NB4 (cell line): ENCODE results near the gene SORBS1.

Experiments used
- DNase-seq: peaks from one replicate; pipeline ENCODE4 v3.0.0; 2010; ENCODE audit warnings: low read depth
- H3K4me3 ChIP-seq: one replicate; pipeline ENCODE4 v1.5.1; 2011; ENCODE audit warnings: mild to moderate bottlenecking, low read depth, low read length, moderate library complexity
- CTCF ChIP-seq: IDR thresholded peaks from one replicate; pipeline ENCODE4 v1.5.1; 2012; ENCODE audit warnings: low read depth, low read length
- MAX ChIP-seq: IDR thresholded peaks from 2 replicates; pipeline ENCODE4 v1.6.1; 2011; ENCODE audit warnings: low read depth, low read length
- MYC ChIP-seq: IDR thresholded peaks from 2 replicates; pipeline ENCODE4 v1.6.1; 2011; ENCODE audit warnings: low read depth, low read length
- POLR2A ChIP-seq: IDR thresholded peaks from 2 replicates; pipeline ENCODE4 v1.6.1; 2011; ENCODE audit warnings: mild to moderate bottlenecking; ENCODE audit not compliant: insufficient read length; ENCODE audit errors: extremely low read depth

The SORBS1 gene

DNA sequence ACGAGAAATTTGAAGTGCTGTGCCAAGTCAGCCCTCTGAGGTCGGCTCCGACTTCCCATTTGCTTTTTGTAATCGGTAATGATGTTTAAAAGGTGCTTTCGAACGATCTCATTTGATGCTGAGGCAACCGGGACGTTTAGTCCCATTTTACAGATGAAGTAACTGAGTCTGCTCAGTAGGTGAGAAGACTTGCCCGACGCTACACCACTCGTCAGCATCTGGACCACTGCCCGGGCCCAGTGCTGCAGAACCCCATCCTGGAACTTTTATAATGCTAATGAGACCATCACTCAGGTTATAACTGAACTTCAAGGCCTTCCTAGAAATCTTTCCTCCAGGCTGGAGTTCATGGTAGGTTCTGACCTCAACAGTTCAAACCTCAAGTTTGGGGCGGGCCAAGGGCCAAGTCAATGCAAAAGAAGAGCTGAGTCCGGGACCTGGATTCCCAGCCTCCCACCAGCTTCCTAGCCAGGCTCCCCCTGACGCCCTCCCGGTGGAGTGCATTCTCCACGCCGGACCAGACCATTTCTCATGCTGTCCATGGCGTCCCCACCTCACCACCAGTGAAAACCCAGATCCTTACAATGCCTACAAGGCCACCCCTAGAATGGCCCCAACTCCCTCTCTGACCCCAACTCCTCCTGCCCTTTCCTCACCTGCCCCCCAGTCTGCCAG, 269.7 kb downstream of the SORBS1 start:
- no peak for DNase-seq
- no peak overlapping the region for H3K4me3 ChIP-seq
- TF ChIP-seq POLR2A, result no peak
- TF ChIP-seq MYC, result no peak
- TF ChIP-seq CTCF, result no peak
- no peak for TF ChIP-seq MAX

GRCh38 chr10:95290461-95291364, 270.5 kb downstream of the SORBS1 start, which contains the start of gene PDLIM1:
Gene PDLIM1 (minus strand): TSS chr10:95291003. CDS start chr10:95290915, 88 bp downstream.
- DNase-seq, result peak; percentile 53
- H3K4me3 ChIP-seq, result peak within 1 kb of the TSS; percentile 28
- TF ChIP-seq MAX (no peak), POLR2A (no peak), MYC (no peak), CTCF (no peak)

- H3K4me3 ChIP-seq, result no peak overlapping the region
- DNase-seq, result no peak
- TF ChIP-seq CTCF (no peak), POLR2A (no peak), MYC (no peak), MAX (no peak)
Measured at GRCh38 chr10:95289921-95290421, 271.2 kb downstream of the SORBS1 start.

DNA sequence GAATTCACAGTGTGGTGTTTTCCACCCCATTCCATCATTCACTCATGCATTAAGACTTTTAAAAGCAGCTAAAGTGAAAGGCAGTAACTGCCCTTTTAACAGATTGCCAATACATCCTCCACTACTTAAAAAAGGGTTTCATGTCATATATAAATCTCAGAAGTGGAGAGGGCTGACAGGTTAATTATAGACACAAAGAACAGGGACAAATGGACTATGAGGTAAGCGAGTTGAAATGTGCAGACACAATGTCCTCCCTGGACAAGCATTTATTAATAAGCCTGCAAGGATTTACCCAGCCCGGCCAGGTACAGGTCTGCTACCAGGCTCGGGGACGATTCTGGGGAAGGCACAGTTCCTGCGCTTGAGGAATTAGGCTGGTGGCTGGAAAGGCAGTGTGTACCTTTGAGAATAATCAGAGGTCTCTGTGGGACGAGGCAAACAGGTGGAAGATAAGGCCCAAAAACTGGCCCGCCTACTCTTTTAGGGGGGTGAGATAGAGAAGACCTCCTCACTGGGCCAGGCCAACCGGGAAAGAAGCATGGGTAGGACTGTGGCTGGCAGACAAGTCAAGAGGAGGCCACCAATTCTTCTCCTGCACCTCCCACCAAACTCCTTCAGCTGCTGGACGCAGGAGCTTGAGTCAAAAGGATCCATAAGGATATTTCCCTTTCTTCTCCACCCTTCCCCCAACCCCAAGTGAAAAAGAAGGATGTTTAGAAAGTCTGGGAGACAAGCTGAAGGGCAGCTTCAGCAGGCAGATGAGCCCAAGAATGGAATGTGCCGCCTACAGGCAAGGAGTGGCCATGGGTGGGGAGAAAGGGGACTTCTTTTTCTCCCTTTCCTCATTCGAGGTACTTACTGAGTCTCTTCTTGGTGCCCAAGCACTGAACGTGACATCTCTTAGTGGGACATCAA, 271.9 kb downstream of the SORBS1 start:
- no peak overlapping the region for H3K4me3 ChIP-seq
- DNase-seq, result no peak
- no peak for TF ChIP-seq MYC
- TF ChIP-seq MAX, result no peak
- no peak for TF ChIP-seq CTCF
- no peak for TF ChIP-seq POLR2A

GRCh38 chr10:95288303-95288702, 272.9 kb downstream of the SORBS1 start:
- TF ChIP-seq MYC (no peak), CTCF (no peak), POLR2A (no peak), MAX (no peak)
- H3K4me3 ChIP-seq, result no peak overlapping the region
- DNase-seq, result no peak
